ENCODE data around the gene PTPN9.
"Not testable (repeated sequence)": the region's sequence is repeated elsewhere in the genome, so short reads cannot be mapped to it uniquely, and the experiment has no call there.

Gene PTPN9

GRCh38 chr15:75452364-75452864, 126.7 kb downstream of the PTPN9 start:
- DNase-seq = peak; percentile 60

- peak; percentile 99 for DNase-seq
Observed at GRCh38 chr15:75451674-75452363, 127.3 kb downstream of the PTPN9 start, which contains the start of gene SIN3A. TSS of gene SIN3A (minus strand) at chr15:75451690. CDS start at chr15:75430375, 21,315 bp downstream.

GRCh38 chr15:75451202-75451673, 127.9 kb downstream of the PTPN9 start:
- DNase-seq = no peak

- peak; percentile 85 for DNase-seq
Observed at GRCh38 chr15:75450307-75451201, 128.6 kb downstream of the PTPN9 start.

- no peak for DNase-seq
Observed at GRCh38 chr15:75449585-75450306, 129.4 kb downstream of the PTPN9 start.

- DNase-seq = not testable (repeated sequence)
Observed at GRCh38 chr15:75448171-75448570, 130.9 kb downstream of the PTPN9 start.

GRCh38 chr15:75446151-75446550, 133.0 kb downstream of the PTPN9 start:
- no peak for DNase-seq

- not testable (repeated sequence) for DNase-seq
Observed at GRCh38 chr15:75445324-75445723, 133.8 kb downstream of the PTPN9 start.

GRCh38 chr15:75443972-75444453, 135.1 kb downstream of the PTPN9 start:
- not testable (repeated sequence) for DNase-seq

- DNase-seq = no peak
Observed at GRCh38 chr15:75437721-75438120, 141.4 kb downstream of the PTPN9 start.

- DNase-seq = no peak
Observed at GRCh38 chr15:75436881-75437280, 142.2 kb downstream of the PTPN9 start.

- DNase-seq = no peak
Observed at GRCh38 chr15:75431682-75432081, 147.4 kb downstream of the PTPN9 start.

GRCh38 chr15:75431270-75431669, 147.8 kb downstream of the PTPN9 start:
- DNase-seq = no peak

- DNase-seq = no peak
Observed at GRCh38 chr15:75430259-75430658, 148.9 kb downstream of the PTPN9 start.

GRCh38 chr15:75428152-75428551, 151.0 kb downstream of the PTPN9 start:
- no peak for DNase-seq

GRCh38 chr15:75425966-75426500, 153.1 kb downstream of the PTPN9 start:
- no peak for DNase-seq

- DNase-seq = no peak
Observed at GRCh38 chr15:75422554-75422953, 156.6 kb downstream of the PTPN9 start.

GRCh38 chr15:75420698-75421097, 158.4 kb downstream of the PTPN9 start:
- no peak for DNase-seq

- no peak for DNase-seq
Observed at GRCh38 chr15:75416584-75416983, 162.5 kb downstream of the PTPN9 start.

Data from NCI-H526 treated with DMSO at 0.1 percent for 48 hours (cell line).